GM21723 (cell line): Measurements from ENCODE around the gene OR7D2.
"Not testable (repeated sequence)": the region's sequence is repeated elsewhere in the genome, so short reads cannot be mapped to it uniquely, and the experiment has no call there.

Experiments used
- ATAC-seq: cut with Tn5 transposase; IDR thresholded peaks from one replicate; pipeline ENCODE4 v1.9.1; 2021; ENCODE audit warnings: mild to moderate bottlenecking, moderate library complexity; ENCODE audit not compliant: unreplicated experiment

OR7D2 gene

DNA sequence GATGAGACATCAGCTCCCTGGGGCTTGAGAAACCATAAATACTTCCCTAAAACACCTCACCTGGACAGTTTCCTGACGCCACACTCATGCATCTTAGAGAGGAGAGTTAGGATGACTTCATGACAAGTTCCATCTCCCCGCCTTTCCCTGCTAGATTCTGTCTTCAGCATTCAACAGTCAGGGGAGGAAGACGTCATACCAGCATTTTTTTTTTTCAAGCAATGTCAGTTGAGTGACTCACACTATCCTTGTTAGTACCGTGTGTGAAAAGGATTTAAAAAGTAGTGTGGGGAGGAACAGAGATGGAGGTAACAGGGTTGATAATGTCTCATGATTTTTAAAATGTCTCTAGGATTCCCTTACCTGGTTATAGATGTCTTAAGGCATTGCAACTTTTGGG lies at the start of gene OR7D2:
Gene OR7D2, plus strand, starts transcription at position 79 of the 400 bp plus-strand sequence. CDS start 6,803 bp downstream, outside the sequence.
- no peak for ATAC-seq

DNA sequence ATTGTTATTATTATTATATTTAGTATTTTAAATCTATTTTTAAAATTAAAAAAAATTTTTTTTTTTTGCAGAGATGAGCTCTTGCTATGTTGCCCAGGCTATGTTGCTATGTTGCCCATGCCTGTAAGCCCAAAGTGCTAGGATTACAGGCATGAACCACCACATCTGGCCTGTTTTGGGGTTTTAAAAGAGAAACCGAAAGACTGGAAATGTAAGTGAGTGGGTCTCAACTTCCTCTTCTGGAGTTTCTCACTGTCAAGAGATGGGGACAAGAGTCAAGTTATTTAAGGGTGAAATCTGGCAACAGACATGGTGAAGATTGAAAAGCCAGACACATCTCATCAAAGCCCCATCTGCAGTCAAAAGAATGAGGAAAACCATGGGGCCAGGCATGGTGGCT lies 47.8 kb upstream of the OR7D2 start:
- no peak for ATAC-seq

DNA sequence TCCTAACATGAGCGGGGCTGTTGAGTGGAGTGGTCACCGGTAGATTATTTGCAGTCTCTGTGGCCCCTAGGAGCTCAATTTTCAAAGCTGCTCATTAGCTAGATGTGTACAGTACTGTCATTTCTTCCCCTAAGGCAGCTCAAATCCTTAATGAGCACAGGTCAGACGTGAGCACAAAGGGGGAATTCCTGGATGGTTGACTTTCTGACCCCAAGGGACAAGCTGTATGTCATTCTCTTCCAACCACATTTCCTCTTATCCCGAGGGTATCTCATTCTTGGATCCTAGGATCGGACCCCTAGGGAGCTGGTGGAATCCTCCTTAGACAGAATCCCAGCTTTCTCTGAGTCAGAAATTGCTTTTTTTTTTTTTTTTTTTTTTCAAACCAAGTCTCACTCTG lies 46.4 kb upstream of the OR7D2 start:
- ATAC-seq = no peak

DNA sequence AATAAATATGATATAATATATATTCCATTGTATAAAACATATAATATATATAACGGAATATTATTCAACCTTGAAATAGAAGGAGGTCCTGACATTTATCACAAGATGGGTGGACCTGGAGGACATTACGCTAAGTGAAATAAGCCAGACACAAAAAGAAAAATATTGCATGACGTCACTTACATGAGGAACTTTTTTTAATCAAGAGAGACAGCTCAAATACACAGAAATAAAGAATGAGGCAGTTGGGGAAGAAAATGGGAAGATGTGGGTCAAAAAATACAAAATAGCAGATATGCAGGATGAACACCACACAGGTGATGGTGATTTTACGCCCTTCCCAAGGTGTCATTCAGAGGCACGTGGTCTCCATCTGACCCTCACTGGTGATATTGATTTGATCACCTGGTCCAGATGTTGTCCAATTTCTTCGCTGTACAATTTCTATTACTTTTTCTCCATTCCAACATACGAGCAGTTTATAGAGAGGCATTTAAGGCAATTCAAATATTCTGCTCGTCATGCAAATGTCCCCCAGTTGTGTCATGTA lies 39.1 kb upstream of the OR7D2 start:
- peak; percentile 8 for ATAC-seq

DNA sequence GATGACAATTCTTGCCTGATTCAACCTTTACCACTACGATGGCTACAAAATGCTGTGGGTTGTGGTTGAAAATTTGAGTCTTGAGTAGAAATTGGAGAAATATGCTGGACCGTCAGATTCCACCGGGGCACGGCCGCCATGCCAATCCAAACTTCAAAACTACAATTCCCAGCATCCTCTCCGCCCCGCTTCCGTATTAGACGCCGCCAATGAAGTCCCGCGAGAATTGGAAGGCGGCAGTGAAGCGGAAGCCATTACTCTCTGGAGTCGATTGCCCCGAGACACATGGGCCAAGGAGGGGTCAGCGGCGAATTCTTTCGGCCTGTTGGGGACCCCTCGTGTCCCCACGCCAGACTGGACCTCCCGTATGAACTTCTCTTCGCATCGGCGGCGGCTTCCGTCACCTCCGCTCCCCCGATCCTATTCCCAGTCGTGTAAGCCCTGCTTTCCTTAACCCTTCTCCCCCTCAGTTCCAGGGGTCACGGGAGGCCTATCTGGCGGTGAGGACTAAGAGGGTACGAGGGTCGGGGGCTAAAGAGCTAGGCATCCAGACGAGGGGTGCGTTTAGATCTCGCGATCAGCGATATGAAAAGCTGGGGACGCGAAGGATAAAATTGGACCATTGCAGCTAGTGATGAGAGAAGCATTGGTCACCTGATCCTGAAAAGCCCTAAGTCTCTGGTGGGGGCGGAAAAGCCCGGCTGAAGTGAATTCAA lies 38.5 kb upstream of the OR7D2 start, which contains the start of gene ZNF317:
Gene ZNF317, plus strand, starts transcription at position 239 of the 716 bp plus-strand sequence. CDS start 15,620 bp downstream, outside the sequence.
- ATAC-seq = peak; percentile 96

DNA sequence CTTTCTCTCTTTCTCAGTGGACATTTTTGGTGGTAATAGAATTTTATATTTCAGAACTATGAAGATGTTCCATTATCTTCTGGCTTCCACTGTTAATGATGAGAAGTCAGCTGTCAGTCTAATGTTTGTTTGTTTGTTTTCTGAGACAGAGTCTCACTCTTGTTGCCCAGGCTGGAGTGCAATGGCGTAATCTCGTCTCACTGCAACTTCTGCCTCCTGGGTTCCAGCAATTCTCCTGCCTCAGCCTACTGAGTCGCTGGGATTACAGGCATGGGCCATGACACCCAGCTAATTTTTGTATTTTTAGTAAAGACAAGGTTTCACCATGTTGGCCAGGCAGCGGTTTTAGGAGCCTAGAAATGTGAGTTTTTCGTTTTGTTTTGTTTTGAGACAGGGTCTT lies 33.9 kb upstream of the OR7D2 start:
- ATAC-seq = no peak

DNA sequence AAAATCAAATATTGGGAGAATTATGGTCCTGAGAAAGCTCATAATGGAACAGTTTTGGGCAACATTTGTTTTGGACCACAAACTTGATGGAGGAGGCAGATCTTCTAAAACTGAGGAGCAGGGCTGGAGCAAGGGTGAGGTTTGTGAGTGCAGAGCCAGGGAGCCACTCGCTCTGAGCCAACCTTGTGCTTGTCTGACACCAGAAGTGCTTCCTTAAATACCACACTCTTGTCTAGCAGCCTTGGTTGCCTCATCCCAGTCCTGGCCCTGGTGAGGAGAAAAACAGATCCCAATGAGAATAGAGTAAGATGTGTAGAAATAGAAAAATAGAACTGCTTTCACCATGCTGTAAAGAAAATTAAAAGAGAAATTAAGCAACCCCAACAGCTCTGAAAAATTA lies 31.9 kb upstream of the OR7D2 start:
- ATAC-seq = no peak

DNA sequence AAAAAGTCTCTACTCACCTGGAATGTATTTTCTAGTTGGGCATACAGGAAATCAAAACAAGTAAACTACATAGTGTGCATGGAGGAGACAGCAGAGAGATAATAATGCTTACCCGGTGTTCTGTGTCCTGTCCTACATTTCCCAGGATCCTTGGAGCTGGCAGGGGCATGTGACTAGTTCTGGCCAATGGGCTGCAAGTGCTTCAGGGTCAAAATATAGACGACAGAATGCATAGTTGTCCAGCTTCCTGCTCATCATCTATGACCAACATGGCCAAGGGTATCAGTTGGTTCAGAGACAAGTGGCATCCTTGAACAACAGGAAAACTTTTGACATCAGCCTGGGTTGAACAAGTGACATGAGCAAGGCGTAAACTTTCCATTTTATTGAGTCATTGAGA lies 30.1 kb upstream of the OR7D2 start:
- ATAC-seq = no peak

DNA sequence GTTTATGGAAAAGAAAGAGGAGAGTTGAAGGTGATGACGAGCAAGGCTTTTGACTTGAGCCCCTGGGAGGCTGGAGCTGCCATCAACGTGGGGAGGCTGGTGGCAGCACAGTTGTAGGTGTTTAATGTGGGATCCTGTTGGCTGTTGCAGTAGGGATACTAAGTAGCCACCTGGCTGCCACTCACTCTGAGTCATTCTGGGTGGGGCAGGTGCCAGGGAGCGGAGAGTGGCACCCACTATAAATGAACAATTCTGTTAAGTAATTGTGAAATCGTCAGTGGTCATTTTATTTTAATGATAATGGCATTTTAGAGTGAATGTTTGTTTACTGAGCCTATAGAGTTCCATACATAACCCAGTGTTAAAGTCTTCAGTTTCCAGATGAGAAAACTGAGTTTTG lies 28.8 kb upstream of the OR7D2 start:
- ATAC-seq = no peak

DNA sequence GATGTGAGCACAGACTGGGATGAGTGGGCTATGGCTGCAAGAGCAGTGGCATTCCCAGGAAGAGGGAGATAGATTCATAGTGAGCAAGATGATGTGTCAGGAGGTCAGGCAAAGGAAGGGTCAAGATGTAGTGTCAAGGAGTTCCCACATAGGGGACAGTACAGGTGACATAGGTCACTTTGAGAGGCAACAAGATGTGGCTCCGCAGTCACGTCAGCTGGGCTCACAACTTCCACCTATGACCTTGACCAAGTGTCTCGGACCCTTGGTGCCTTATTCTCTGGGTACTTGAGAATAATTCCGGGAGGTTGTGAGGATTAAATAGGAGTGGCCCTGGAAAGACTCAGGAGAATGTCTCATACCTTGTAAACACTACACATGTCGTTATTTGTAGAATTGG lies 28.1 kb upstream of the OR7D2 start:
- ATAC-seq = no peak

DNA sequence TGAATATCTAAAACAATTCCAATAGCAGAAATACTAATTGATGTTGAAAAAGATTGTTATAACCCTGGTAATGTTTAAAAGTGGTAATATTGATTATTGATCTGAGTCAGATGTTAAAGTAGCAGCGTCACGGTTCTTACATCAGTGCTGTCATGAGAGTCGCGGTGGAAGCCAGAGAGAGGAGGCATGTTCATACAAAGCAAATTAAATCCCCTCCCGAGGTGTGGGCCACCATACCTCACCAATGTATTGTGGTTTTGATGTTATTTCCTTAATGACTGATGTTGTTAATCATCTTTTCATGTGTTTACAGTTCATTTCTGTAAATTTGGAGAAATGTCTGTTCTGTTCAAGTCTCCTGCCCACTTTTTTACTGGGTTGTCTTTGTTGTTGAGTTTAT lies 27.4 kb upstream of the OR7D2 start:
- no peak for ATAC-seq

DNA sequence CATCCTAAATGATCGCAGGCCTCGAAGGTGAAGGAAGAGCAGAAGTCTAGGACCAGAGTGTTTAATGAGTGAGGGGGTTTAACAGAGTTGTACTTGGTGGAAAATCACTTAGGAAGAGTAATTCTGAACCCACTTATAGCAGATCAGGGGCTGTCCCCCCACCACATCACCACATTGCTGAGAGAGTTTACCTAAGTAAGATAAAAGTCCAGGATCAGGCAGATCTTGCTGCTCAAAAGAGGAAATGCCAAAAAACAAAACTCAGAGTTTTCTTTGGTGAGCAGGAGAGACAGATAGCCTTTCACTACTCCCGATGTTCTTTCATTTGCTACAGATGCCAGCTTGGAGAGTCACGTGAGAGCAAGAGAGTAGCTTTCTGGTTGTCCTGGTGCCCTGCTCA lies 23.2 kb upstream of the OR7D2 start:
- no peak for ATAC-seq

DNA sequence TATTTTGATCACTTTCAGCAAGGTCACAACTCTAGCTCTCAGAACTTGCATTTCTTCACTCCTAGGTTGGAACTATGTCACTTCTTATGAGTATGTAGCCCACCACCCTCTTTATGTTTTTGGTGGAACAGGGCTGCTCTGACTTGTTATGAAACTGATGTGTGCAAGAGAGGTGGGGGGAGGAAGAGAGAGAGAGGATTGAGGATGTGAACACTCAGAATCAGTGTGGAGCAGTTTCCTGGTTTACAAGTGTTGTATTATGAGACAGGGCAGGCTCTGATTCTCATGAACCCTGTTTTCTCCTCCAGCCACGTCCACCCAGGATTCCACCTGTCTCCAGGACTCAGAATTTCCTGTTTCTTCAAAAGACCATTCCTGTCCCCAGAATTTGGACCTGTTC lies 22.5 kb upstream of the OR7D2 start:
- ATAC-seq = no peak

DNA sequence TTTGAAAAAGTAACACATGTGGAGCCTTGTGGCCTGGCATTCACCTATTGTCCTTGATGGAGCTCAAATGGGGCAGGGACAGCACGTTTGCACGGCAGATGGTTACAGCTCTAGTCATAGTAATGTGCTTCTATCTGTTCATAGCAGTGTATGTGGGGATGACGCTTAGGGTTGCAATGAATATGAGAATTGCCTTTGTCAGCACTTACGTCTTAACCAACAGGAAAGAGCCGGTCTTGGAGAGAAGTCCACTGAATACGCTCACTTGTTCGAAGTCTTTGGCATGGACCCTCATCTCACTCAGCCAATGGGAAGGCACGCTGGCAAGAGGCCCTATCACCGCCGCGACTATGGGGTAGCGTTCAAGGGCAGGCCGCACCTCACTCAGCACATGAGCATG lies 18.9 kb upstream of the OR7D2 start:
- no peak for ATAC-seq

DNA sequence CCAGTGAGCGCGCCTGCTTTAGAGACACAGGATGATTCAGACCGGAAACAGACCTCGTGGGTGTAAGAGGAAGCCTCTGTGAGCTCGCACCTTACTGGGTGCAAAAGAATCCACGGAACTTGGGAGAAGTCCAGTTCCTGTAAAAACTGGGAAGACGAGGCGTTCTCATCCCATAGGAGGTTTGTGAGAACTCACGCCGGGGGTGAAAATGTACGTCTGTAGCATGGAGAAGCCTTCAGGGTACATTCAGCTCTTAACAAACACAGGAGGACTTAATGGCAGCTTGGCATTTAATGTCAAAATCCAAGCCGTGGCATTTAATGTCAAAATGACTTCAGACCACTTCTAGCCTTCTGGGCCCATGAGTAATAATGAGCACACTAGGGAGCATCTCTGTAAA lies 17.4 kb upstream of the OR7D2 start:
- ATAC-seq = no peak

DNA sequence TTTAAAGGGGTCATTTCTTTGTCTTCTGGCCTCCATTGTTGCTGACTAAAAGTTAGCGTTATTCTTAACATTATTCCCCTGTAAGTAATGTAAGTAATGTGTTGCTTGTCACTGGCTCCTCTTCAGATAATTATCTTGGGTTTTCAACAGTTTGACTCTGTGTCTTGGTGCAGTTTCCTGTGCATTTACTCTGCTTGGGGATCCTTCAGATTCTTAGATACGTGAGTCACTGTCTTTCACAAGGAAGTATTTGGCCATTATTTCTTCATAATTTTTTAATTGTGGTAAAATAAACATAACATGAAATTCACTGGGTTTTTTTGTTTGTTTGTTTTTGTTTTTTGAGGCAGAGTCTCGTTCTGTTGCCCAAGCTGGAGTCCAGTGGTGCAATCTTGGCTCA lies 13.5 kb upstream of the OR7D2 start:
- ATAC-seq = no peak

DNA sequence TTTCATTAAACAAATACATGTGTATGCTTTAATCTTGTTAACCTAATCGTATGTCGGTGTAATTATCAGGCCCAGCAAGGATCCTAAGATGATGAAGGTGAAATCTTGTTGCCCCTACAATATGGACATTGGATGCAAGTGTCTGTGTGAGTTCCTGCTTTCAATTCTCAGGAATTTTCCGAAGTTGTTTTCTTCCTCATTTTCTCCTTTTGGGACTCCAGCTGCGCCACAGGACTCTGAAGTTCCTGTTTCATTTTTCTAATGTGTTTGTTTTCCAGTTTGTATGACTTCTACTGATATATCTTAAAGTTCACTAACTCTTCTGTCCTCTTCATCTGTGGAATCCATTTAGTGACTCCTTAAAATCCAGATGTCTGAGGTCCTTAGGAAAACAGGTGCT lies 11.9 kb upstream of the OR7D2 start:
- ATAC-seq = no peak

DNA sequence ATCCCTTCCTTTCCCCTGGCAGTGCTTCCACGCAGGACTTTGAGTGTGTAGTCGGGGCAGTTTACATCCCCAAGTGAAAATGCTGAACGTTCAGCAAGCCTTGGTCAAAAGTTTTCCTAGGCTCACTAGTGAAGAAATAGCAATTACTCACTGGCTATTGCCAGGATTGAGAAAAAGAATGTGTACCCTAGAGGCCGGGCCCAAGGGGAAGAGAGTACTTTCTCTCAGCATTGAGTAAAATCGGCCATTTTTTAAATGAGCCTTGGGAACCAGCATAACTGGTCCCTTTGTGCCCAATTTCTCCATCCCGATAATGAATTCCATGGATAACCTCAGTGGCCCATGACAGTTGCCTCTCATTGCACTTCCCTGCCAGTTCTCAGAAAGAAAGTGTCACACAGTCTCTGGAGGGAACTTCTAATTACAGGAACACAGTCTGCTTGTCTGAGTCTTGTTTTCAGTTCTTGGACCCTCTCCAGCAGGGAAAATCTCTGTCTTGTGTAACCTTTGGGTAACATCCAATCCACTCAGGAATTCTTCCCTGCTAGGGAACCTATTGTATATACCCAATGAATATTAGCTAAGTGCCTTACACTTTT lies 7.3 kb upstream of the OR7D2 start:
- no peak for ATAC-seq

DNA sequence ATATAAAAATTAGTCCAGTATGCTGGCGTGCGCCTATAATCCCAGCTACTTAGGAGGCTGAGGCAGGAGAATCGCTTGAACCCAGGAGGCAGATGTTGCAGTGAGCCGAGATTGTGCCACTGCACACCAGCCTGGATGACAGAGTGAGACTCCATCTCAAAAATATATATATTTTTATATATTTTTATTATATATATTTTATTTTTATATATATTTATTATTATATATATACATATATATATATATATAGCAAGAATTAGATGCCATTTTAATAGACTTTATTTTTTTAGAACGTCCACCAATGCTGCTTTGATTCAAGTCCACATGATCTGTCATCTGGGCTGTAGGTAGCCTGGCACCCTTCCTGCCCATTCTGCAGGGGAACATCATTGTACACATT lies 3.5 kb upstream of the OR7D2 start:
- ATAC-seq = no peak

DNA sequence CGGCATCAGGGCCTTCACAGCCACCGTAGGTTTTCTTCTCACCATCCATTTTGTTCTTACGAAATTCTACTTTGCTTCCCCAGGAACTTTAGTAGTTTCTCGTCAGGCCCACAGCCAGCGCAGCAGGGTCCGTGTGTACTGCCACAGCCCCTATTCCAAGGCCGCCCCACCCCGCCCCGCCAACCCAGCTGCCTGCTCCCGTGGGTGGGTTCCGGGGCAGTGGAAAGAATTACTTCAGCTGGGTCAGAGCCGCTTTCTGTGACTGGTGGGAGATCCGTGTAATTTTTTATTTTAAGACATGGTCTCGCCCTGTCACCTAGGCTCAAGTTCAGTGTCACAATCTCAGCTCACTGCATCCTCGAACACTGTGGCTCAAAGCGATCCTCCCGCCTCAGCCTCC lies 4.2 kb downstream of the OR7D2 start:
- ATAC-seq = no peak

DNA sequence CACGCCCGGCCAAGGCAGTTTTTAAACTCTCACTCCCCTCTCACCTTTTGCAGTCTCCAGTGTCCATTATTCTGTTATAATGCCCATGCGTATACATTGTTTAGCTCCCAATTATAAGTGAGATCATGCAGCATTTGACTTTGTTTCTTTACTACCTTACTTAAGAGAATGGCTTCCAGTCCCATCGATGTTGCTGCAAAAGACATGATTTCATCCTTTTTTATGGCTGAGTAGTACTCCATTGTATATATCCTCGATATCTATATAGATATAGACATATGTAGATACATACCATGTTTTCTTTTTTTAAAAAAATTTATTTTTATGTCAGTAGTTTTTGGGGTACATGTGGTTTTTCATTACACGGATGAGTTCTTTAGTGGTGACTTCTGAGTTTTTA lies 8.4 kb downstream of the OR7D2 start:
- no peak for ATAC-seq

DNA sequence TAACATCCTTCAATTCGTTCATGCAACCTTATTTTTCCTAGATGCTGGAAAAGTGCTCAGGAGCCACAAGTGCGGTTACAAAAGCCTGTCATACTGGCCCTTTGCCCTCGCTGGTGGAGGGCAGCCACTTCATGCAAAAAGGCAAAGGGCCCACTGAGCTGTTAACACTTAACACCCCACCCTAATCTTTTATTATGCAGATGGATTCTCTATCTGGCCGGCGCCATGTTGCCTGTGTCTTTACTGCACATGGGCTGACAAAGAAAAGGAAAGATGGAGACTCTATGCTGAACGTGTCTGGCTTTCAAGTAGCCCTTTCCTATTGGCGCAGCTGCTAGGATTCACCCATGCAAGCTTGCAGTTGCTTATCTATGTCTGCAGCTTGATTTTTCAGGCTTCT lies 10.8 kb downstream of the OR7D2 start:
- no peak for ATAC-seq

DNA sequence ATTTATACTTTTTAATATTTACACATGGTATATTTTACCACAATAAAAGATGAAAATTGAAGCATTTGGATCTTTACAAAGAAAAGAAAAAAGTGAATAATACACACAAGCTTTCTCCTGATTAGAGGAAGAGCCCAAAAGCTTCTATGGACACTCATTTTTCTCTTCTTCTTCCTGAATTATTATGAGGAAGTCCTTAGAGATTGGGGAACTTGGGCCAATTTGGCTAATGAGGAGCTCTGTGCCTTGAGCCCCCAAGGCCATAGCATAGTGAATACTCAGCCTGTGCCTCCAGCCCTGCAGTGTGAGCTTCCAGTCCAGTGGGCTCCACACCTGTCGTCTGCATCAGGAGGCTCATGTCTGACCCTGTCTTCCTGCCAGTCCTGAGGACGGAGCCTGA lies 19.3 kb downstream of the OR7D2 start:
- not testable (repeated sequence) for ATAC-seq
